CD14-positive monocyte (primary cell): Measurements from ENCODE around the gene ANKRD29. TPM values are rescaled to one million over a fixed set of nuclear protein-coding genes. Genes with fewer than 3 reads are reported as not detected.
A peak's percentile ranks its signal among the peaks of the same experiment; 100 is the strongest.

ENCODE experiments used
- DNase-seq, 3 donors: peaks; one replicate each; pipeline ENCODE4 v3.0.0-alpha.2; 2011 to 2022
- H2AFZ ChIP-seq: 2 replicates; pipeline ENCODE4 v1.6.0; 2012; ENCODE audit warnings: mild to moderate bottlenecking, low read depth, low read length, inconsistent platforms; ENCODE audit not compliant: insufficient read depth, poor library complexity, severe bottlenecking
- H3K27ac ChIP-seq, 2 donors: 1 replicate in 1 of 2; 2 replicates in 1 of 2; pipeline ENCODE4 v1.5.1; 2012 to 2013; ENCODE audit warnings: low read length in 2 of 2, control low read depth in 1 of 2, inconsistent platforms in 1 of 2, low read depth in 1 of 2, mild to moderate bottlenecking in 1 of 2
- H3K27me3 ChIP-seq, 2 donors: one replicate each; pipeline versions ENCODE4 v1.6.0 to v1.6.1; 2011 to 2013; ENCODE audit warnings: low read length in 2 of 2; ENCODE audit not compliant: control insufficient read depth in 2 of 2, insufficient read depth in 2 of 2
- H3K36me3 ChIP-seq, 2 donors: replicated peaks in 1 of 2; 1 replicate in 1 of 2; 2 replicates in 1 of 2; pipeline versions ENCODE4 v1.5.1 to v1.6.1; 2012 to 2013; ENCODE audit warnings: low read length in 2 of 2, control low read depth in 1 of 2, inconsistent platforms in 1 of 2, mild to moderate bottlenecking in 1 of 2; ENCODE audit not compliant: insufficient read depth in 2 of 2, control insufficient read depth in 1 of 2
- H3K4me1 ChIP-seq, 2 donors: 1 replicate in 1 of 2; 2 replicates in 1 of 2; pipeline versions ENCODE4 v1.5.1 to v1.6.1; 2012 to 2013; ENCODE audit warnings: low read length in 2 of 2, control low read depth in 1 of 2, inconsistent platforms in 1 of 2, mild to moderate bottlenecking in 1 of 2, moderate library complexity in 1 of 2; ENCODE audit not compliant: insufficient read depth in 2 of 2, control insufficient read depth in 1 of 2
- H3K4me2 ChIP-seq: replicated peaks from 2 replicates; pipeline ENCODE3; 2012; ENCODE audit warnings: low read length, moderate library complexity, mild to moderate bottlenecking; ENCODE audit not compliant: poor library complexity, severe bottlenecking; ENCODE audit errors: extremely low read depth
- H3K4me3 ChIP-seq, 3 experiments: fragments of 200-600 bp in 1 of 3; sonication (generic) in 1 of 3; replicated peaks in 1 of 3; 1 replicate in 2 of 3; 2 replicates in 1 of 3; pipeline ENCODE4 v1.5.1; 2011 to 2013; ENCODE audit warnings: low read length in 3 of 3, mild to moderate bottlenecking in 3 of 3, control low read depth in 2 of 3, low read depth in 2 of 3, inconsistent platforms in 1 of 3, moderate library complexity in 1 of 3
- H3K79me2 ChIP-seq: 2 replicates; pipeline ENCODE4 v1.6.0; 2012; ENCODE audit warnings: mild to moderate bottlenecking, control low read depth, inconsistent platforms, low read length, moderate library complexity; ENCODE audit not compliant: insufficient read depth
- H3K9ac ChIP-seq: 2 replicates; pipeline ENCODE4 v1.6.0; 2017; ENCODE audit warnings: low read length, mild to moderate bottlenecking; ENCODE audit not compliant: insufficient read depth, poor library complexity, severe bottlenecking
- H3K9me3 ChIP-seq, 2 donors: replicated peaks in 1 of 2; 1 replicate in 1 of 2; 2 replicates in 1 of 2; pipeline versions ENCODE4 v1.5.1 to v1.6.1; 2012 to 2013; ENCODE audit warnings: low read length in 2 of 2, control low read depth in 1 of 2; ENCODE audit not compliant: control insufficient read depth in 1 of 2, insufficient read depth in 1 of 2
- H4K20me1 ChIP-seq: 2 replicates; pipeline ENCODE4 v1.6.0; 2012; ENCODE audit warnings: mild to moderate bottlenecking, low read length, control low read depth, moderate library complexity; ENCODE audit not compliant: insufficient read depth
- H3K27ac Mint-ChIP-seq, 7 donors: one replicate each; pipeline ENCODE4 v1.8.0; 2020; ENCODE audit warnings: mild to moderate bottlenecking in 7 of 7, mixed read lengths in 7 of 7, moderate library complexity in 6 of 7, inconsistent platforms in 2 of 7
- H3K27me3 Mint-ChIP-seq, 3 donors: one replicate each; pipeline ENCODE4 v1.8.0; 2021 to 2022; ENCODE audit warnings: low read depth in 3 of 3, mild to moderate bottlenecking in 3 of 3, mixed read lengths in 3 of 3, moderate library complexity in 3 of 3, inconsistent platforms in 1 of 3
- H3K36me3 Mint-ChIP-seq, 2 donors: one replicate each; pipeline ENCODE4 v1.8.0; 2020; ENCODE audit warnings: mixed read lengths in 2 of 2, inconsistent platforms in 1 of 2, mild to moderate bottlenecking in 1 of 2
- H3K4me1 Mint-ChIP-seq: one replicate; pipeline ENCODE4 v1.8.0; 2020; ENCODE audit warnings: mild to moderate bottlenecking, mixed read lengths
- H3K4me3 Mint-ChIP-seq, 2 donors: one replicate each; pipeline ENCODE4 v1.8.0; 2020; ENCODE audit warnings: mild to moderate bottlenecking in 2 of 2, mixed read lengths in 2 of 2, moderate library complexity in 1 of 2
- H3K9me3 Mint-ChIP-seq, 7 donors: one replicate each; pipeline ENCODE4 v1.8.0; 2020 to 2022; ENCODE audit warnings: mixed read lengths in 7 of 7, mild to moderate bottlenecking in 6 of 7, moderate library complexity in 6 of 7, inconsistent platforms in 2 of 7
- CTCF ChIP-seq: fragments of 200-600 bp; IDR thresholded peaks from one replicate; pipeline ENCODE4 v1.8.0; 2022; ENCODE audit warnings: antibody characterized with exemption, mild to moderate bottlenecking
- WGBS: methylation state at CpG from one replicate; pipeline ENCODE4 v1.1.5; 2013; ENCODE audit warnings: missing lambda C conversion rate; ENCODE audit not compliant: insufficient coverage; 5-methylcytosine and 5-hydroxymethylcytosine counted together
- intact Hi-C, 2 donors: fragments of 100-400 bp; cut with micrococcal nuclease; formaldehyde crosslinking; loops; one replicate each; pipeline versions ENCODE4 v1.15.0 to v1.15.1; 2023
- polyA minus RNA-seq: library from RNA; depleted of rRNA, polyadenylated mRNA; stranded (reverse); fragments of >200 nt; gene quantifications from 2 replicates; pipeline ENCODE4 v1.2.3, GENCODE V29; 2012
- polyA plus RNA-seq, 3 donors: library from polyadenylated mRNA; depleted of rRNA in 1 of 3; unstranded in 2 of 3; stranded (reverse) in 1 of 3; fragments of 300-500 nt in 2 of 3; fragments of >200 nt in 1 of 3; fragmentation: Illumina TruSeq in 2 of 3; gene quantifications; 1 replicate in 2 of 3; 2 replicates in 1 of 3; pipeline ENCODE4 v1.2.3, GENCODE V29; 2012 to 2021
- total RNA-seq, 12 experiments: library from RNA in 1 of 12; stranded (reverse) in 1 of 12; fragments of 120-200 nt in 1 of 12; gene quantifications; one replicate each; pipeline ENCODE4 v1.2.4 and lab custom pipeline; 2013 to 2026; ENCODE audit warnings: mixed read lengths in 6 of 12, inconsistent platforms in 1 of 12

The ANKRD29 gene
- 0.31 TPM for total RNA-seq (2013)
- under 1 TPM in 2 of 3 donors, not detected in 1; 0.03 to 0.11 TPM for polyA plus RNA-seq
- polyA minus RNA-seq: 0.42 TPM in 1 of 2 replicates, not detected in the other
- total RNA-seq (lab: John Stamatoyannopoulos, UW): 0.06 to 1.8 (median 0.39) reads per million in 11 experiments

GRCh38 chr18:23662309-23663263 lies at the start of gene ANKRD29:
Gene ANKRD29, minus strand, starts transcription at chr18:23662911. Its CDS starts 181 bp downstream, at chr18:23662730.
- peak; percentile 11 to 27 (median 16) for DNase-seq
- under 1% methylated on average over 66 of the region's 86 CpGs for WGBS
- H2AFZ ChIP-seq: peak within 1 kb of the TSS; percentile 30

More at GRCh38 chr18:23662309-23663263, at the start of gene ANKRD29:
- no peak within 1 kb of the TSS for H3K27ac ChIP-seq
- H4K20me1 ChIP-seq: no peaks in the 10 kb centered on the region
- Mint-ChIP-seq H3K27me3 (peaks cover 68 to 75% (median 75%) of the 10 kb centered on the region in 3 donors), H3K36me3 (peaks cover 4 to 5% of the 10 kb centered on the region in 2 donors), H3K27ac (no peak within 1 kb of the TSS), H3K9me3 (peaks cover 0 to 23% (median 6%) of the 10 kb centered on the region in 7 donors), H3K4me1 (peaks cover 20% of the 10 kb centered on the region), H3K4me3 (peak within 1 kb of the TSS; percentile 73 to 94)
- TF ChIP-seq CTCF: no peak
- H3K27me3 ChIP-seq: peaks cover 39 to 57% of the 10 kb centered on the region in 2 donors
- no peaks in the 10 kb centered on the region for H3K79me2 ChIP-seq
- intact Hi-C loops: no loop called here
- H3K36me3 ChIP-seq: no peaks in the 10 kb centered on the region
- peaks cover 0 to 12% of the 10 kb centered on the region in 2 donors for H3K9me3 ChIP-seq
- H3K9ac ChIP-seq: peak within 1 kb of the TSS; percentile 25
- peak within 1 kb of the TSS; percentile 74 for H3K4me2 ChIP-seq
- peaks cover 15 to 23% of the 10 kb centered on the region in 2 donors for H3K4me1 ChIP-seq
- peak within 1 kb of the TSS; percentile 16 to 72 (median 36) for H3K4me3 ChIP-seq
